ENCODE data around the gene DOK6.

Gene DOK6

DNA sequence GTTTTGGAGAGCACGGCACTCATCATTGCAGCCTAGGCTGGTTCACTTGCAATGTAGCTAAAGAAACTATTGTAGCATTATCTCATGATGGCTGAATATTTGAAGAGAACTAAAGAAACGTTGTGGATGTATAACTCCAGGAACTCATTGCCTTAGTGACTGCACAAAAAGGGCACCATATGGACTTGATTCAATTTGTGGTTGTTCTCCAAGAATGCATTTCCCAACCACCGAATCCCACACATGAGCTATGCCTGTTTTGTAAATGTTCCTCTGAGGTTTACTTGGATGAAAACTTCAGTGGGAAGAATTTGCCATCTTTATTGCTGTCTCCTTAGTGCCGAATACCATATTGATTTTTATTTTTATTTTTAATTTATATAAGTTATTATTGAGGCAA, 43.5 kb downstream of the DOK6 start:
- no peak for DNase-seq

DNA sequence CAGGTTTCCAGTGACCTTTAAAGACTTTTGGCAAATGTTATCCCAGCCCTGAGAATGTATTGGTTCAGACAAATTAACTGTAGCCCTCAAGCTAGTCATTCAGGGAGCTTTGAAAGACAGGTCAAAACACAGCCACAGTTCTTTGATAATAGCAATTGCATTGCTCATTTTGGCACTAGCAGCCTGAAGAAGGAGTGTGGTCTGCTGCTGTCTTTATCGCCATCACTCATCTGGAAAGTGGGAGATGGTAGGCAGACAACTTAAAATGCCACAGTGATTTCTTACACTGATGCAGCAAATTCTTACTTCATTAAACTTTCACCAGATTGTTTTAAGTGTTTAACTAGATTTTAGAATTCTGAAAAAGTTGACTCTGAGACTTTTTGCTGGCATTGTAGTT, 47.2 kb downstream of the DOK6 start:
- no peak for DNase-seq

DNA sequence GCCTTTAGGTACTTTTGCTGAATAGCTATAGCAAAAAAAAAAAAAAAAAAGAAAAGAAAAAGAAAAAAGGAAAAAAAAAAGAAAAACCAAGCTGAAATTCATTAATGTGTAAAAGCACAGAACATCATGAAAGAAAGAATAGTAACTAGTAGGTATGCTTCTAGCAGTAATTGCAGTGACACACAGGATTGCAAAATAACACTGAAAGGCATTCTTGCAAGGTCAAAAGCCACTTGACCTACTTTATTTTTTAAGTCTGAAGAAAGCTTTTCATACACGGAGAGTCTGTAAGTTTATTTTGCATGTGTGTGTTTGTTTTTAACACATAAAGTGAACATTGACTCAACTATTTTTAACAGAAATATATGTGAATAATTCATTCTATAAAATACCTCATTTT, 54.4 kb downstream of the DOK6 start:
- no peak for DNase-seq

DNA sequence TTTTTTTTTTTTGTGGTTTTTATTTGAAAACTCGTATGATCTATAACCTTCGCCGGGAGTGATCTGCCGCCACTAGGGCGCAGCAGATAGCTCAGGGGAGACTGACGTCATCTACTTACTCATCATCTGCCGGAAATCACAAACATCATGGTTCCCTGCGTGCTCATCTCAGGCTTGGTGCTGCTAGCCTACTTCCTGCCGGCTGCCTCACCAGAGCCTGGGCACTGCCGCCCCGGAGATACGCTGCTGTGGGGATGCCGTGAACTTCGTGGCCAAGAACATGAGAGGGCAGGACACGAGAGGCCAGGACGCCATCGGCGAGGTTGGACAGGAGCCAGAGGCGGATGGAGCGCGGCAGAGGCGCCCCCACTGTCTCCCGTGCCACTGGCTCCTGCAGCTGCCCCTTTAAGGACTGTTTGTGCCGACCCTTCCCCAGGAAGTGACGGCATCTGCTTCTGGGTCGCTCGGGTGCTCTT, 68.8 kb downstream of the DOK6 start:
- DNase-seq = no peak

DNA sequence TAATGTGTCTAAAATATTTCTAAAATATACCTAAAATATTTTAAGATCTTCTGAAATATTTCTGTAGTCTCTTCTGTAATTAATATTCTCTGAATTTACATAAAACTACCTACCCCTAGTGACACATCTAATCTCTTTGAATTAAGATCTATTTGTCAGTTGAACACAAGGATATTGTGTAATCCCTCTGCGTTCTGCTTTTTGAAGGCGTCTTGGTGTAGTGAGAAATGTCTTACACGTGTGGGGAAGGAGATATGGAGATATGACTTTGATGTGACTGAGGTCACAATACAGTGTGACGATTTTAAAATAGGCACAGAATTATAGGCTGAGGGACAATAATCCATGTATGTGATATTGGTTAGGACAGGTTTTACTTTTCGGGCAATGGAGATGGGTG, 79.8 kb downstream of the DOK6 start:
- DNase-seq = no peak

DNA sequence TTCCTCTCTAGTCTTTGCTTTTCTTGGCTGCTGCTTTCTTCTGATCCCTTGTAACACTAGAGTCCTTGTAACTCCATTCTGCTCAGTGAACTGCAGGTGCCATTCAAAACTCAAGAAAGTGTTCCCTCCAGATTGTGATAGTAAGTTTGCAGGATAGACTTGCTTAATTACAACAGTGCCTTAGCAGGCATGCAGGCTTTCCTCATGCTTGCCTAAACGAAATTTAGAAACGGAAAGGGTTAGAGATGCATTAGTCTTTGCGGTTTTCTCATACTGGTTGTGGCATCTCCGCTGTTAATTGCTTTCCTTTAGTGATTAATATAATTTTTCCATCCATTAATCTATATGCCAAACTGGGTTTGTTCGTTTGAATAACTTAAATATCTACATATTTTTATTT, 82.9 kb downstream of the DOK6 start:
- DNase-seq = no peak

DNA sequence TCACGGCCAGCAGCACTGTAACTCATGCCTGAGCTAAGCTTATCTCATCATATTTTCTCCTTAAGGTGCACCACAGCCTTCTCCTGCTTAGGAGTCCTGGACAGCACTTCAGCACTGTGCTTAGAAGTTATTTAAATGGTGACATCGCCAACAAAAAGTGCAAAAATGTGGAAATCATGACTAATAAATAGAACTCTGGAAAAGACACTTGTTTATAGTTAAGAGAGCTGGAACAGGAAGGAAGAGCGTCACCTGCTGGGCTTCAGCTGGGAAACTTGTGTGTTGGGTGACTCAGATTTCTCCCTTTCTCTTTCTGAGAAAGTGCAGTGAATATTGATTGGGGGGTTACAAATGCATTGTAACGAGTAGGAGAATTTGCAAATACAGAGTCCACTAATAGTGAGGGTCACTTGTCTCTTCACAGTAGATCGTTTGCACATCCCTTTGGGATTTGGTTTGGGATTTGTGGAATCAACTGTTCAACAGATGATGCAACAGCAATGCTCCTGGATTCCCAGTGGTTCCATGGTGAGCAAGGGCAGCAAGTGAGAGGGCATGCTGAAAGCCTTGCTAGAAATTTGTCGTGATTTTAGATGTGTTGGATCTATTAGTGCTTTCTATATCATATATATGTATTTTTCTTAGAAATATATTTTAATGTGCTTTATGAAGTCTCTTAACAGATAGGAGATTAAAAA, 84.2 kb downstream of the DOK6 start:
- DNase-seq = no peak

DNA sequence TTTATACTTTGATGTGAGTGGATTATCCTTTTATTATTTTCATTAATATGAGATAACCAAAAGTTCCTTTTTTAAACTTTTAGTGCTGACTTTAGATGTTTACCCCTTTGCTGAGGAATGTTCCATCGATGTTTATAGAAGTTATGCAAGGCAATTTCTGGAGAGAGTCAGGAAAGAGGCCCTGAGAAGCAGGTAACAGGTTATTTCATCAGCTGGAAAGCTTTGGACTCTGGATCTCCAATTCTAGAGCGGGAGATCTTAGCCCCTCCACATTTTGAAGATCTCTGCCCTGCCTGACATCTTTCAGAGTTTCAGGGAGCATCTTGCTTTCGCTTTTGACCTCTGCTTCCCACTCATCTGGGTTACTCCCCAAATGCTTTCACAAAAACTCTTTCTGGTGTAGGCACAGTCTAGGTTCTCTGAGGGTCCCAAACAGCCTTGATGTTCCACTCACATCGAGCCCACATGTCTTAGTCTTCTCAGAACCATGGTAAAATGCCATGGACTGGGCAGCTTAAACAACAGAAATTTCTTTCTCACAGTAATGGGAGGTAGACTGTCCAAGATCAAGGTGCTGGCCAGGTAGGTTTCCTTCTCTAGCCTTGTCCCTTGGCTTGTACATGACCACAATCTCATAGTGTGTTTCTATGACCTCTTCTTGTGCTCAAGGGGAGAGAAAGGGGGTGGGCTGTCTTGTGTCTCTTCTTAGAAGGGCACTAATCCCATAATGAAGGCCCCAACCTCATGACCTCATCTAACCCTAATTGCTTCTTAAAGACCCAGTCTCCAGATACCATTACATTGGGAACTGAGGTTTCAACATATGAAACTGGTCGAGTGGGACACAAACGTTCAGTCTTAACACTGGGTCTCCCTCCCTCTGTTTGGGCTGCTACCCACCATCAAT, 87.1 kb downstream of the DOK6 start:
- DNase-seq = no peak

DNA sequence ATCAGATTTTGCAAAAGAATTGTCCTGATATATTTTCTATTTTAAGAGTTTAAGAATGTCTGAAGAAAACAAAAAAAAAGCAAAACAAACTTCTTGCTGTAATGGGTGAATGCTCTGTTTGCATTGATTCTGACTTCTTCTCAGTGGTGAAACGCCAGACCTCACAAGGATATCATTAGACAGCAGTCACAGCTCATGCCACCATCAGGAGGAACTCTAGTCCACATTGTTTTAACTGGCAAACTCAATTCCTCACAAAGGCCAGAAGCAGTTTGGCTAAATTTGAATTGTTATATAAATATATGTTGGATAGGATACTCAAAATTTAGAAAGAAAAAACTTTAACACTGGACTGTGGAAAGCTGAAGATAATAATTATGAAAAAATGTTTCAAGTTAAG, 89.4 kb downstream of the DOK6 start:
- DNase-seq = no peak

DNA sequence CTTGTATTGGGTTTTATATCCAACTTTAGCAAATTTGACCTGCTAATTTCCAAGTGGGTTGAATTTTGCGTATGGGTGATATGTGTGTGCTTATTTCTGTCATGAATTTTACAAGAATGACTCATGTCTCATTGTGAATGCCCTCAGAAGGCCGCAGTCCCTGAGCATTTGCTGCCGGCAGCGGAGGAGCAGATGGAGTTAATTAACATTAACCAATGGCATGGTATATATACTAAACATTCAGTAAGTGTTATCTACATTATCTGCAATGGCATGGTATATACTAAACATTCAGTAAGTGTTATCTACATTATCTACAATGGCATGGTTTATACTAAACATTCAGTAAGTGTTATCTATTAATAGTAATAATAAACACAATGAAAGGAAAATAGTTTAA, 90.1 kb downstream of the DOK6 start:
- no peak for DNase-seq

DNA sequence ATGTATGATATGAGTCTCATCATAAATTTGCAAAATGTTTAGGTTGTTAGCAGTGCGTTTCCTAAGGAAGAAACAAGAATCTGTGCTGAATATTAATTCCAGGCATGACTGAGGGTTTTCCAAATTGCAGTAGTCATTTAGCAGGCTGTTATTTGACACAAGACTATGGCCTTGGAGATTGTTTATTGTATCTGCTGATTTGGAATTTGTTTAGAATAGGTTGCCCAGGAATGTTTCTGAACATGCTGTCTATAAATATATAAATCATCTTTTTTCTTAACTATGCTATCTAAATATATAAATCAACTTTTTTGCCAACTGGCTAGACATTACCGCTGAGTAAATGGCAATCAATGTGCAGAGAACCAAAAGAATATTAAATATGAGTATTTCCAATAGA, 90.9 kb downstream of the DOK6 start:
- no peak for DNase-seq

DNA sequence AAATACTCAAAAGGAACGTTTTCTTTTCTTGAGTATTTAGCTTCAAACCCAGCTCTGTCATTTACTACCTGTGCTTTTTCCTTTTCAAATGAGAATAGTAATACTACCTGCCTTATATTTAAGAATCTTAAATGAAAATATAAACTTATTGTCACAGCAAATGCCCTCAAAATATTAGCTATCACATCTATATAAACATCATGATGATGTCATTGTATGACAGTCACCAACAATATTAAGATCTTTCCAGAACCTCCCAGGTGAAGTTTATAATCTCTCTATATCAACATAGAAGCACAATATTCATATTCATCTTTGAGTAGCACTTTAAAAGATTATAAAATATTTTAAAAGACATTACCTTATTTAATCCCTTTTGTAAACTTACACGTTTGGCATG, 92.2 kb downstream of the DOK6 start:
- no peak for DNase-seq

DNA sequence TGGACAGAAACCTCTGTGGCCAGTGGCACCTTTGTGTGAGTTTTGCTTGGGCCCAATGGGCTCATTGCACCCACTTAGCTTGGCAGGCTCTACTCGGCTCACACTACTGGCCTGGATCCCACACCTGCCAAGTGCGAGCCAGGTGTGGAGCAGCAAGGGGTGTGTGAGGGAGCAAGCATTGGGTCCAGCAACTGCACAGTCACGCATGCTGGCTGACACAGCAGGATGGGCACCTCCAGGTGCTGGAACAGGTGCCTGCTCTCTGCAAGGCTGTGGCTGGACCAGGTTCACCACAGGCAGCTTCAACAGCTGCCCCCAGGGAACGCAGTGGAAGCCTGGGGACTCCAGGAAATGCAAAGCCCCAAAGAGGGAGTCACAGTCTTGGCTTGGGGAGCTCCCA, 94.2 kb downstream of the DOK6 start:
- no peak for DNase-seq

DNA sequence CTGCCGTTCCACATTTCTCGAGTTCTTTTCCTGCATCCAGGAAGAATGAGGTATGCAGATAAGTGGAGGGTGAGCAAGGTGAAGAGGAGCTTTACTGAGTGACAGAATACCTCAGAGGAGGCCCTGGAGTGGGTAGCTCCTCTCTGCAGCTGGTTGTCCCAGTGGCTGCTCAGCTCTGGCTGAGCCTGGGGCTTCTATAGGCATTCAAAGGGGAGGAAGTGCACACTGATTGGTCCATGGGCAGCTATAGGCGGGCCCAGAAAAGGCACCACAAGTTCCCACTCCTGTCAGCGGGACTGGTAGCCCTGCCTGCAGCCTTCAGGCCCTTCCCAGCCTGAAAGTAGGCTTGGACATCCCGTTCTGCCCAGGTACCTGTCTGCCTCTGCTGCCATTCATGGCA, 94.7 kb downstream of the DOK6 start:
- no peak for DNase-seq

DNA sequence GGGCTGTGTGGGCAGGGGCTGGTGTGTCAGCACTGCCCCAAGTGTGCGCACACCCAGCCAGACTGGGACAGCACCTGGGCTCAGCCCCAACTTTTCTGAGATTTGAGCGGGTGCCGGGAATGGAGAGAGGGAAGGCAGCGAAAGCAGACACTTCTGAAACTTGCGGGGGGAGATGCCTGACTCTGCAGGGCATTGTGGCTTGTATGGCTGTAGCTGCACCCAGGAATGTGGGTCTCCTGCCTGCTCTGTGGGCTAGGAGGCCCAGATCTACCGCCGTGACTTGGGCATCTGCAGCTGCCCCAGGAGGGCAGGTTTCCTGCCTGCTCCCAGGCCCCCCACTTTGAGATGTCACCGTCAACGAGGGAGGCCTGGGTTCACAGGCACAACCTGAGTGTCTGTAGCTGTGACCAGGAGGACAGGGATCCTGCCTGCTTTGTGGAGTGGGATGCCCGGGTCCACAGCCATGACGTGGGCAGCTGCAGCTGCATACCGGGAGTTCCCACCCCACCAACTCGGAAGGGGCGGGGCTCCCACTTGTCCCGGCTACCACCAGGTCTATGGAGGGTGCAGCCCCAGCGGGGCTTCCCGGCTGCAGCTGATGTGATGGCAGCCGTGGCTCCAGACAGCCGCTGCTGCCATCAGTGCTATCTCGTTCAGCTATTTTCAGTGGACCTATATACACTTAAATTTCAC, 95.3 kb downstream of the DOK6 start:
- DNase-seq = no peak

DNA sequence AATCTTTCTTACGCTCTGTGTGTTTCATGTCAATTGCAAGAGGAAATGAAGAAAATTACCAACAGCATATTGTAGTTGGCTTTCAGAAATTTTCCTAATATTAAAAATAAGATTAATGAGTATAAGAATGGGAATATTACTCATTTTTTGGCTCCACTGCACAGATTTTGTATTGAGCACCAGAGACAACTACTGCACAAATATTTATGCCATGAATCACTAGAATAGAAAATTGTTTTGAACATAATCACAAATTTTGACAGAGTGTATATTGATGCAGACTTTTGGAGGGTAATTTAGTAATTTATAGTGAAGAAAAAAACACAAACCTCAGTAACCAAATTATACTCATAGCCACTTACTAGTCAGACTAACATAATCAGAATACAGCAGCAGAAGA, 118.3 kb downstream of the DOK6 start:
- DNase-seq = no peak

DNA sequence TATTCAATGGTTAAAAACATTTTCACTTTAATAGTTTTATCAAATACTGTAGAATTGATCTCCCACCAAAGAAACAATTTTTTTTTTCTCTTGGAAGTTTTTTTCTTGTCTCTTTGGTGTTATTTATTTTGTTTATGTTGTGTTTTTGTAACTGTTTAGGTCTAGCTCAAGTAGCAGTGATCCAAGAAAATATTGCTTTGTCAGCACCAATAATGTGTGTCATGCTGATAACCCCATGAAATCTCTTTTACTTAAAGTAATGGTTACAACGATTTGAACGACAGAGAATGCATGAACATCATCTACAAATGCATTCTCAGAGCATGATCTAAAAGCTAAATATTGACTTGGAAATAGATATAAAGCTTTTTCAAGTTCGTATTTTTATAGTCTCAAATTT, 122.9 kb downstream of the DOK6 start:
- DNase-seq = no peak

DNA sequence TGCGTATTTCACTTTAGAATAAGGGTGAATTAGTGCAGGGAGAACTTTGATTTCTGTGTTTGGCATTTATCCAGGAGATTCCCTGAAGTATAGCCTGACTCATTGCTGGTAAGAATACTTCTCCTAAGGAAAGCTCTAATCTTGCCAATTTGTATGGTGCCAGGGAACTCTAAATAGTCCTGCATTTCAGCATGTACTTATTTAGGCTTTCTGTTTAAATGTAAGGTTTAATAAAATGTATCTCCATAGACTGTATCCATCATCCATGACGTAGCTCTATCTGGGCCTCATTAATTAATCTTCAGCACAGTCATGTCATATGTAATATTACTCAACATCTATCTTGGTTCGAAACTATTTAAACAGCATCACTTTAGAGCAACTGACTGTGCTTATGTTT, 127.7 kb downstream of the DOK6 start:
- DNase-seq = no peak

DNA sequence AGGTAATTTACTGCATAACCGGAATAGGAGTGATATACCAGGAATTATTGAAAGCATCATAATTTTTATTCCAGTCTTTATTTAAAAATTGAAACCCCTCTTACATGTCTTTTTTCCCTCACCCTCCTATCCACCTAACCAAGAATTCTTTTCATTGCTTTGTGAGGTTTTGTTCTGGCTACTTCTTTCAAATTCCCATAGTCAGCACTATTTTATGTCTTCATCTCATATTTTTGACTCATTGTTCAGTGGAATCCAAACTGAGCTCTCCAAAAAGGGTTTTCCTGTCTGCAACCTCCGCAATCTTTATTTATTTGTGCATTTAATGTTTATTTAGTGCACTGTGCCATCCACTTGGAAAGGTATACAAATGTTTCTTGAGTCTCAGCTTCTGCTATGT, 128.5 kb downstream of the DOK6 start:
- no peak for DNase-seq

DNA sequence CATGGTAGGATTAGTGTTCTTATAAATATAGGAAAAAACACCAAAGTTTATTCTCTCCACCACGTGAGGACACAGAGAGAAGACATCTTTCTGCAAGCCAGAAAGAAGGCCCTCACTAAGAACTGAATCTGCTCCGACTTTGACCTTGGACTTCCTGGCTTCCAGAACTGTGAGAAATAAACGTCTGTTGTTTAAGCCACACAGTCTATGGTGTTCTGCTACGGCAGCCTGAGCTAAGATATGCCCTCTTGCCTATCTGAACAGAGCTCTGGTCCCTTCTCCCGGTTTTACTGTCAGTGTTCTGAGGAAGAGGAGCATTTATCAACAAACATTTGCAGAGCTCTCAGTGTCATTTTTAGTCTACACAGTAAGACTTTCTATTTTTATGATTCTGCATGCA, 131.3 kb downstream of the DOK6 start:
- no peak for DNase-seq

DNA sequence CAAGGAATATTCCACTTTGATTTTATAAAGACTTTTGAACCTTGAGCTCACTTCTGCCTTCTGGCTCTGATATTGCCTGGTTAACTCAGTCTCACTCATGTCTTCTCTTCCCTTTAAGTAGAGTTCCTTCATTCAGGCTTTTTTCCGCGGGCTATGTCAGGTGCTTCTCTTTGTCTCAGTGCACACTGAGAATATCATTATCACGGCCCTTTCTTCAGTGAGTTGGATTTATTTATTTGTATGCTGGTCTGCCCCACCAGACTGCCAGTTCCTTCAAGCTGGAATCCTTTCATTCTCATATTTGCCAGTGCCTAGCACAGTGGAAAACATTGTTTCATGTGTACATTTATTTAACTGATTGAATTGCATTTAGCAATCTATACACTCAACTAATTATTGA, 136.5 kb downstream of the DOK6 start:
- DNase-seq = no peak

DNA sequence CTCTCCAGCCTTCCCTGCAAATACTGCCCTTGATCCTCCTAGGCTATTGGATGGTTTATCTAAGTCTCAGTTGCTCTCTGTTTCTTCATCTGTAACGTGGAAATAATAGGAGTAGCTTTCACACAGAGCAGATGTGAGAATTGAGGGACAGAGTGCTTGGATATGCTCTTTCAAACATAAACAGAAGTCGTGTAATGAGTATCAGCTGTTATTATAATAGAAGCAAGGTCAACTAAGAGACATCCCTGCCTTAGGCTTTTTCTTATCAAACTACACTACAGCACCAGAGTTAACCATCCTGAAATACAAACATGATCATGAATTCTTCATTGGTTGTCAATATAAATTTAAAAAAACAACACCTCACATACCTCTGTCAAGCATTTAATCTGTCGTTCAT, 138.2 kb downstream of the DOK6 start:
- DNase-seq = no peak

DNA sequence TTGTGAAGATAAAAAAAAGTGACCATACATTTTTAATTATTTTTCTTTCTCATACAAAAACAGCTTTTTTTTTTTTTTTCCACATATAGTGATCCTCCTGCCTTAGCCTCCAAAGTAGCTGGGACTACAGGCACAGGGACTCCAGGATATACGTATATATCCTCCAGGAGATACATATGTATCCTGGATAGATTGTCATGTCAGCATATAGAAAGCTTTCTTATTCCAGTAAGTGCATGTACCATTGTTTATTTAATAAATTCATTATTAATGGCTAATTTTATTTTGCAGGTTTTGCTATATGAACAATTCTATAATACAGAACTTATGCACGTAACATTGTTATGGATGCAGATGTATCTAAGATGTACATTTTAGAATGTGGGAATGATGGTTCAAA, 138.7 kb downstream of the DOK6 start:
- no peak for DNase-seq

DNA sequence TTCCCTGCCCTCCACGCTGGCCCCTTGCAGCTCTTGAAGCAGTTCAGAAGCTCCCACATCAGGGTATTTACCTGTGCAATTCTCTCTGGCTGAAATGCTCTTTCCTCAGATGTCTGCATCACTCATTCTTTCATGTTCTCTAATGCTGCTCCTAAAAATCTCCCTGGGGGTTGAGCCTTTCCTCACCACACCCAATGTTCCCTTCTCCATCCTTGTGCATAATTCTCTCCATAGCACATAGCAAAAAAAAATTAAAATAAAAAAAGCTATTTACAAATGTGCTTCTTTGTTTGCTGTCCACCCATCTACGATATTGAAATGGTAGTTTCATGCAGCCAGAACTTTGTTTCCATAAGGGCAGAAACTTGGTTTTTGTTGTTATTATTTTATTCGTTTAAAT, 155.5 kb downstream of the DOK6 start:
- no peak for DNase-seq

Measured in SHP77 treated with DMSO at 0.1 percent for 48 hours (cell line).